K562 (cell line): ENCODE measurements around the gene SENP8. TPM values are rescaled to one million over a fixed set of nuclear protein-coding genes. Genes with fewer than 3 reads are reported as not detected.

Source experiments
- ATAC-seq: fragments of 200-7000 bp; cut with Tn5 transposase; 3 replicates; pipeline ENCODE4 v1.9.1; 2020; ENCODE audit warnings: moderate library complexity
- BruUV-seq: library from RNA; stranded (reverse); fragments of 400-500 nt; replicated peaks from 2 replicates; lab custom pipeline; 2021; lab: Mats Ljungman, UMichigan
- CTCF ChIA-PET: fragments of 300-600 bp; formaldehyde crosslinking; extraction: SDS; loops from one replicate; lab custom pipeline; 2021; ENCODE audit warnings: low intra/inter-chr PET ratio; lab: Yijun Ruan, JAX
- POLR2A ChIA-PET: fragments of 300-600, 350-650 bp; sonication (Branson Sonifier 250); formaldehyde crosslinking; extraction: SDS; loops from one replicate; lab custom pipeline; 2021; ENCODE audit warnings: antibody characterized with exemption, inconsistent platforms; lab: Yijun Ruan, JAX
- DNase-seq, 4 experiments: peaks; one replicate each; pipeline versions ENCODE4 v3.0.0 to v3.0.0-alpha.2; 2011 to 2018; ENCODE audit warnings: low spot score in 3 of 4, mixed read lengths in 3 of 4; ENCODE audit errors: extremely low read depth in 1 of 4
- FAIRE-seq: peaks from 2 replicates; lab custom pipeline; 2011; peaks lifted over from hg19 to GRCh38; lab: Jason Lieb, UNC
- H2AFZ ChIP-seq: 2 replicates; pipeline ENCODE4 v1.6.0; 2011; ENCODE audit warnings: low read depth, low read length, control low read depth, inconsistent platforms
- H3K27ac ChIP-seq: fragments of 200-600 bp; 3 replicates; pipeline ENCODE4 v1.8.0; 2011; ENCODE audit warnings: low read depth, mild to moderate bottlenecking, control low read depth, inconsistent platforms, low read length, moderate library complexity, mixed read lengths; ENCODE audit errors: extremely low read depth
- H3K27me3 ChIP-seq, 2 experiments: fragments of 300-600 bp in 1 of 2; 2 replicates in 1 of 2; 3 replicates in 1 of 2; pipeline versions ENCODE4 v1.6.0 to v1.8.0; 2011; ENCODE audit warnings: inconsistent platforms in 2 of 2, low read length in 2 of 2, mild to moderate bottlenecking in 1 of 2, mixed read lengths in 1 of 2, moderate library complexity in 1 of 2; ENCODE audit not compliant: control insufficient read depth in 2 of 2, insufficient read depth in 2 of 2
- H3K36me3 ChIP-seq: fragments of 300-600 bp; 3 replicates; pipeline ENCODE4 v1.8.0; 2011; ENCODE audit warnings: mild to moderate bottlenecking, low read length, inconsistent platforms; ENCODE audit not compliant: control insufficient read depth, insufficient read depth
- H3K4me1 ChIP-seq, 2 experiments: fragments of 200-600 bp in 1 of 2; replicated peaks in 1 of 2; 2 replicates in 1 of 2; 3 replicates in 1 of 2; pipeline versions ENCODE4 v1.5.1 to v1.8.0; 2011; ENCODE audit warnings: inconsistent platforms in 2 of 2, low read length in 2 of 2, mild to moderate bottlenecking in 1 of 2, mixed read lengths in 1 of 2, moderate library complexity in 1 of 2; ENCODE audit not compliant: control insufficient read depth in 2 of 2, insufficient read depth in 2 of 2
- H3K4me2 ChIP-seq: 2 replicates; pipeline ENCODE4 v1.6.1; 2011; ENCODE audit warnings: low read length, control low read depth, inconsistent platforms, mixed read lengths; ENCODE audit not compliant: insufficient read depth
- H3K4me3 ChIP-seq: fragments of 200-600 bp; sonication (generic), shearing (Covaris generic); 2 replicates; pipeline ENCODE4 v1.5.1; 2016; ENCODE audit warnings: control low read depth, inconsistent platforms
- H3K79me2 ChIP-seq: fragments of 200-600 bp; 3 replicates; pipeline ENCODE4 v1.8.0; 2011; ENCODE audit warnings: low read length, inconsistent platforms; ENCODE audit not compliant: control insufficient read depth, insufficient read depth
- H3K9ac ChIP-seq, 2 experiments: 2 replicates each; pipeline versions ENCODE4 v1.6.0 to v1.6.1; 2011; ENCODE audit warnings: low read depth in 2 of 2, low read length in 2 of 2, control low read depth in 1 of 2, inconsistent platforms in 1 of 2, mild to moderate bottlenecking in 1 of 2, mixed read lengths in 1 of 2; ENCODE audit not compliant: insufficient read depth in 1 of 2
- H3K9me1 ChIP-seq: one replicate; pipeline ENCODE4 v1.6.0; 2011; ENCODE audit warnings: inconsistent platforms, mild to moderate bottlenecking, low read length, moderate library complexity; ENCODE audit not compliant: control insufficient read depth, insufficient read depth
- H3K9me3 ChIP-seq: replicated peaks from 2 replicates; pipeline ENCODE4 v1.5.1; 2011; ENCODE audit warnings: low read depth, low read length, inconsistent platforms; ENCODE audit not compliant: control insufficient read depth, insufficient read depth
- H4K20me1 ChIP-seq: replicated peaks from 2 replicates; pipeline ENCODE4 v1.6.1; 2011; ENCODE audit warnings: low read length, inconsistent platforms, mixed read lengths; ENCODE audit not compliant: control insufficient read depth, insufficient read depth
- BCL6 ChIP-seq: fragments of 250-450 bp; sonication (Bioruptor Pico); IDR thresholded peaks from 2 replicates; pipeline ENCODE4 v1.4.0; 2020
- BCOR ChIP-seq: fragments of 450-650 bp; IDR thresholded peaks from 2 replicates; pipeline ENCODE4 v1.6.1; 2016
- CTBP1 ChIP-seq: fragments of 450-650 bp; IDR thresholded peaks from 2 replicates; pipeline ENCODE4 v1.6.1; 2016; ENCODE audit warnings: borderline replicate concordance
- EWSR1 ChIP-seq: fragments of 450-650 bp; IDR thresholded peaks from 2 replicates; pipeline ENCODE4 v1.6.1; 2018; ENCODE audit warnings: borderline replicate concordance, mild to moderate bottlenecking, low read depth, moderate library complexity; ENCODE audit not compliant: partially characterized antibody
- MYC ChIP-seq, 2 experiments: fragments of 250-450 bp in 1 of 2; sonication (Bioruptor Pico) in 1 of 2; IDR thresholded peaks; 2 replicates each; pipeline versions ENCODE4 v1.5.1 to v1.6.1; 2012 to 2021; ENCODE audit warnings: low read depth in 2 of 2, borderline replicate concordance in 1 of 2, improper control_type of control experiment in 1 of 2, low read length in 1 of 2, mild to moderate bottlenecking in 1 of 2, moderate library complexity in 1 of 2
- NCOA2 ChIP-seq, 2 experiments: fragments of 450-650 bp; IDR thresholded peaks; 2 replicates each; pipeline ENCODE4 v1.6.1; 2018; ENCODE audit warnings: mild to moderate bottlenecking in 2 of 2, moderate library complexity in 1 of 2; ENCODE audit not compliant: partially characterized antibody in 2 of 2
- NFRKB ChIP-seq: fragments of 450-650 bp; IDR thresholded peaks from 2 replicates; pipeline ENCODE4 v1.6.1; 2016; ENCODE audit warnings: low read depth
- RBM22 ChIP-seq: fragments of 200-400 bp; formaldehyde crosslinking; IDR thresholded peaks from 2 replicates; pipeline ENCODE4 v1.6.1; 2018; ENCODE audit warnings: low read length, low read depth; ENCODE audit not compliant: poor library complexity, severe bottlenecking
- ZNF316 ChIP-seq: fragments of 450-650 bp; IDR thresholded peaks from 2 replicates; pipeline ENCODE4 v1.6.1; 2016
- WGBS: fragments of 100-300 bp; shearing (Covaris generic); methylation state at CpG from one replicate; pipeline ENCODE4 v1.1.6; 2016; ENCODE audit warnings: low coverage, mixed read lengths; ENCODE audit not compliant: insufficient coverage; ENCODE audit errors: missing lambda C conversion rate; 5-methylcytosine and 5-hydroxymethylcytosine counted together
- in situ Hi-C: fragments of 300-500 bp; cut with MboI; formaldehyde crosslinking; loops from 4 replicates; pipeline ENCODE4 v1.15.0; 2018; ENCODE audit warnings: inconsistent platforms, mixed read lengths
- intact Hi-C: fragments of 100-400 bp; cut with micrococcal nuclease; formaldehyde crosslinking; loops from 2 replicates; pipeline ENCODE4 v1.14.2; 2022
- polyA plus RNA-seq, 8 experiments: library from polyadenylated mRNA; depleted of rRNA in 4 of 8; stranded (reverse) in 5 of 8; unstranded in 3 of 8; fragments of >200 nt; fragmentation: Nextera tagmentation in 2 of 8; fragmentation: Illumina TruSeq in 1 of 8; extraction: Ambion mirVana in 2 of 8; extraction: Trizol in 1 of 8; gene quantifications; 2 replicates each; pipeline versions ENCODE4 v1.2.1 to v1.2.3, GENCODE V29; 2011 to 2014; ENCODE audit warnings: inconsistent platforms in 1 of 8, missing spikeins in 1 of 8
- total RNA-seq, 7 experiments: library from RNA; depleted of rRNA in 6 of 7; stranded (reverse); fragments of >200 nt in 6 of 7; fragmentation: Illumina TruSeq in 2 of 7; extraction: Trizol in 2 of 7; gene quantifications; 2 replicates each; pipeline versions ENCODE4 v1.2.1 to v1.2.3, GENCODE V29; 2011 to 2021; ENCODE audit warnings: low replicate concordance in 1 of 7
- TF ChIP-seq, protein P1 (sequence below): sonication (generic); formaldehyde crosslinking; IDR thresholded peaks from 2 replicates; pipeline ENCODE4 v1.8.0; 2022; ENCODE audit warnings: mild to moderate bottlenecking, missing genetic modification reagents, borderline replicate concordance
- TF ChIP-seq, protein P2 (sequence below), 2 experiments: fragments of 450-650 bp; IDR thresholded peaks; 2 replicates each; pipeline ENCODE4 v1.6.1; 2016
- TF ChIP-seq, protein P3 (sequence below): IDR thresholded peaks from 2 replicates; pipeline ENCODE4 v1.6.1; 2011; ENCODE audit warnings: borderline replicate concordance, low read depth, mild to moderate bottlenecking, moderate library complexity, low read length; ENCODE audit not compliant: insufficient read depth, poor library complexity, severe bottlenecking
- TF ChIP-seq, protein P4 (sequence below), 2 experiments: fragments of 250-450 bp in 1 of 2; fragments of 450-650 bp in 1 of 2; sonication (Bioruptor Pico) in 1 of 2; IDR thresholded peaks; 2 replicates each; pipeline versions ENCODE4 v1.6.1 to v1.8.0; 2016 to 2021; ENCODE audit warnings: mild to moderate bottlenecking in 2 of 2, moderate library complexity in 2 of 2, missing compliant biosample characterization in 1 of 2, missing genetic modification characterization in 1 of 2

Gene SENP8
- total and polyA plus RNA-seq, 9 of the 15 experiments (the other 6 are each of a cell fraction or from before 2014, with no cell fraction given), result 1.4 to 5.4 (median 2.4) TPM

DNA sequence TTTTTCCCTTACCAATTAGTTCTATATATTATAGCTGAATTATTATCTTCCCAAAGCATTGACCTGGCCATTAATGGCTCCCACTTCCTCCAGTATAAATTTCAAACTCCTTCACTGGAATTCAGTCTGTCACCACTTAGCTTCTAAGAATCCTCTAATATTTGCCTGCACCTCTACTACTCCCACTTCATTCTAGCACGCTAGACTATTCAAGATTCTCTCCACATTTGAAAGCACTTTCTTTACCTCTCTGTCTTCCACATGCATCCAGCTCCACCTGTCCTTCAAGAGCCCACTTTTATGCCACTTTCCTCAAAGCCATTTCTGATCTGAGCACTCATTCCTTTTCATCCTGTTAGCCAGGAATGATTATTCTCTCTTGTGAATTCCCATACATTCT is 15.0 kb downstream of the SENP8 start:
- H3K9me1 ChIP-seq, result no peaks in the 10 kb centered on the region
- H3K79me2 ChIP-seq, result no peaks in the 10 kb centered on the region
- intact Hi-C loops (no loop called here), in situ Hi-C loops (no loop called here)
- H3K4me3 ChIP-seq, result no peak overlapping the region
- H3K27me3 ChIP-seq, result peaks cover 4 to 5% of the 10 kb centered on the region in 2 experiments; a peak in 2 of 5 replicates
- no peak overlapping the region for H3K9ac ChIP-seq
- H4K20me1 ChIP-seq, result no peaks in the 10 kb centered on the region
- no peak for DNase-seq
- H3K4me2 ChIP-seq, result no peak overlapping the region
- FAIRE-seq, result no peak
- no peak overlapping the region for H2AFZ ChIP-seq
- no TSS peak for BruUV-seq
- no peak for TF ChIP-seq CTBP1
- TF ChIP-seq RBM22, result no peak
- no peak for TF ChIP-seq ZNF316
- no peak for TF ChIP-seq NFRKB
- no peak for TF ChIP-seq NCOA2 (IDR thresholded peaks at IDR 0.05; ENCODE audit: partially characterized antibody in 2 of 2)
- no peak for TF ChIP-seq BCL6 (CRISPR knock-in tag)
- TF ChIP-seq, protein P1, sequence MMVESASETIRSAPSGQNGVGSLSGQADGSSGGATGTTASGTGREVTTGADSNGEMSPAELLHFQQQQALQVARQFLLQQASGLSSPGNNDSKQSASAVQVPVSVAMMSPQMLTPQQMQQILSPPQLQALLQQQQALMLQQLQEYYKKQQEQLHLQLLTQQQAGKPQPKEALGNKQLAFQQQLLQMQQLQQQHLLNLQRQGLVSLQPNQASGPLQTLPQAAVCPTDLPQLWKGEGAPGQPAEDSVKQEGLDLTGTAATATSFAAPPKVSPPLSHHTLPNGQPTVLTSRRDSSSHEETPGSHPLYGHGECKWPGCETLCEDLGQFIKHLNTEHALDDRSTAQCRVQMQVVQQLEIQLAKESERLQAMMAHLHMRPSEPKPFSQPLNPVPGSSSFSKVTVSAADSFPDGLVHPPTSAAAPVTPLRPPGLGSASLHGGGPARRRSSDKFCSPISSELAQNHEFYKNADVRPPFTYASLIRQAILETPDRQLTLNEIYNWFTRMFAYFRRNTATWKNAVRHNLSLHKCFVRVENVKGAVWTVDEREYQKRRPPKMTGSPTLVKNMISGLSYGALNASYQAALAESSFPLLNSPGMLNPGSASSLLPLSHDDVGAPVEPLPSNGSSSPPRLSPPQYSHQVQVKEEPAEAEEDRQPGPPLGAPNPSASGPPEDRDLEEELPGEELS (CRISPR knock-in tag), result no peak
- TF ChIP-seq, protein P2, sequence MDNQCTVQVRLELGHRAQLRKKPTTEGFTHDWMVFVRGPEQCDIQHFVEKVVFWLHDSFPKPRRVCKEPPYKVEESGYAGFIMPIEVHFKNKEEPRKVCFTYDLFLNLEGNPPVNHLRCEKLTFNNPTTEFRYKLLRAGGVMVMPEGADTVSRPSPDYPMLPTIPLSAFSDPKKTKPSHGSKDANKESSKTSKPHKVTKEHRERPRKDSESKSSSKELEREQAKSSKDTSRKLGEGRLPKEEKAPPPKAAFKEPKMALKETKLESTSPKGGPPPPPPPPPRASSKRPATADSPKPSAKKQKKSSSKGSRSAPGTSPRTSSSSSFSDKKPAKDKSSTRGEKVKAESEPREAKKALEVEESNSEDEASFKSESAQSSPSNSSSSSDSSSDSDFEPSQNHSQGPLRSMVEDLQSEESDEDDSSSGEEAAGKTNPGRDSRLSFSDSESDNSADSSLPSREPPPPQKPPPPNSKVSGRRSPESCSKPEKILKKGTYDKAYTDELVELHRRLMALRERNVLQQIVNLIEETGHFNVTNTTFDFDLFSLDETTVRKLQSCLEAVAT (IDR thresholded peaks at IDR 0.05), result no peak
- TF ChIP-seq, protein P3, sequence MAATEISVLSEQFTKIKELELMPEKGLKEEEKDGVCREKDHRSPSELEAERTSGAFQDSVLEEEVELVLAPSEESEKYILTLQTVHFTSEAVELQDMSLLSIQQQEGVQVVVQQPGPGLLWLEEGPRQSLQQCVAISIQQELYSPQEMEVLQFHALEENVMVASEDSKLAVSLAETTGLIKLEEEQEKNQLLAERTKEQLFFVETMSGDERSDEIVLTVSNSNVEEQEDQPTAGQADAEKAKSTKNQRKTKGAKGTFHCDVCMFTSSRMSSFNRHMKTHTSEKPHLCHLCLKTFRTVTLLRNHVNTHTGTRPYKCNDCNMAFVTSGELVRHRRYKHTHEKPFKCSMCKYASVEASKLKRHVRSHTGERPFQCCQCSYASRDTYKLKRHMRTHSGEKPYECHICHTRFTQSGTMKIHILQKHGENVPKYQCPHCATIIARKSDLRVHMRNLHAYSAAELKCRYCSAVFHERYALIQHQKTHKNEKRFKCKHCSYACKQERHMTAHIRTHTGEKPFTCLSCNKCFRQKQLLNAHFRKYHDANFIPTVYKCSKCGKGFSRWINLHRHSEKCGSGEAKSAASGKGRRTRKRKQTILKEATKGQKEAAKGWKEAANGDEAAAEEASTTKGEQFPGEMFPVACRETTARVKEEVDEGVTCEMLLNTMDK, result no peak
- no peak for TF ChIP-seq EWSR1
- no peak for TF ChIP-seq MYC (IDR thresholded peaks at IDR 0.05; ENCODE audit: low read depth, low read length)
- TF ChIP-seq MYC (CRISPR knock-in tag; IDR thresholded peaks at IDR 0.05; ENCODE audit: borderline replicate concordance, low read depth), result no peak
- TF ChIP-seq BCOR, result no peak
- TF ChIP-seq, protein P4, sequence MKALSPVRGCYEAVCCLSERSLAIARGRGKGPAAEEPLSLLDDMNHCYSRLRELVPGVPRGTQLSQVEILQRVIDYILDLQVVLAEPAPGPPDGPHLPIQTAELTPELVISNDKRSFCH (CRISPR knock-in tag; IDR thresholded peaks at IDR 0.05), result no peak
- TF ChIP-seq, protein P4 (tag; IDR thresholded peaks at IDR 0.05), result no peak
- no peaks in the 10 kb centered on the region for H3K9me3 ChIP-seq
- H3K27ac ChIP-seq, result no peak overlapping the region
- POLR2A ChIA-PET, result no interaction called here
- CTCF ChIA-PET, result no interaction called here
- no peaks in the 10 kb centered on the region for H3K36me3 ChIP-seq
- no peaks in the 10 kb centered on the region for H3K4me1 ChIP-seq
- 0% methylated on average over 1 of the region's 1 CpG for WGBS
- no peak for ATAC-seq
